ENCODE data around the gene NACAD. TPM values are rescaled to one million over a fixed set of nuclear protein-coding genes. Genes with fewer than 3 reads are reported as not detected.
A peak's percentile ranks its signal among the peaks of the same experiment; 100 is the strongest.

The NACAD gene
- total RNA-seq, 1 experiment from 2014 or later = 0.24 TPM

DNA sequence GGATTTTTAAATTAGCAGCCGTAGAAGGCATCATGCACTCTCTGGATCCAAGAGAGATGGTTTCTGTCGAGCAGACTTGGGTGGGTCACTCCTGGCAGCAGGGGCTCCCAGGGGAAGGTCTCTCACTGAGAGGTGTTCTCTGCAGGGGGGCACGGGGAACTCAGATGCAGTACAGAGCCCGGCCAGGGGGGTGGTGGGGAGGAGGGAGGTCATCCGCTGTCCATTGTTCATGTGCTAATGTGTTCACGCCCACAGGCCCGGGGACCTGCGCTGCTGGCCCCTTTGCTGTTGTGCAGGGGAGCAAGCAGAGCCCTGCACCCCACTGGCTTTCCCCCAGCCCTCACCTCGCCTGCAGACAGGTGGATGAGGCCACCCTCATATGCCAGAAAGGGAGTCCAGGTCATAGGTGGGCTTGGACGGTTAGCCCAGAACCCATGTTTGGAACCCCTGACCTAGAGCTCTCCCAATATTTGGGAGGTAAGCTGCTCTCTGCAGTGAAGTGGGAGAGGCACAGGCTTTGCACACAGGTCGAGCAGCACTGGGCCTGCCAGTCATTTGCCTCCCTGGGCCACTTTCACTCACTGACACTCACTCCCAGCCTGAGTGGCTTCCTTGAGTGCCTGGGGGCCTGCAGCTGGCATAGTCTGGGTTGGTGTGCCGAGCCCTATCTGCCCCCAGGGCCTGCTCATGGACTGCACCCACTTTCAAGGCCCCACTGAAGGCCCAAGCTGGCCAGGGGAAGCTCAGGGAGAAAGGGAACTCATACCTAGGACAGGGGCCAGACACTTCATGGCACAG lies 35.3 kb upstream of the NACAD start:
- no peaks in the 10 kb centered on the region for H3K27me3 ChIP-seq (ENCODE audit: insufficient read depth, low read depth)
- TF ChIP-seq, protein P1, sequence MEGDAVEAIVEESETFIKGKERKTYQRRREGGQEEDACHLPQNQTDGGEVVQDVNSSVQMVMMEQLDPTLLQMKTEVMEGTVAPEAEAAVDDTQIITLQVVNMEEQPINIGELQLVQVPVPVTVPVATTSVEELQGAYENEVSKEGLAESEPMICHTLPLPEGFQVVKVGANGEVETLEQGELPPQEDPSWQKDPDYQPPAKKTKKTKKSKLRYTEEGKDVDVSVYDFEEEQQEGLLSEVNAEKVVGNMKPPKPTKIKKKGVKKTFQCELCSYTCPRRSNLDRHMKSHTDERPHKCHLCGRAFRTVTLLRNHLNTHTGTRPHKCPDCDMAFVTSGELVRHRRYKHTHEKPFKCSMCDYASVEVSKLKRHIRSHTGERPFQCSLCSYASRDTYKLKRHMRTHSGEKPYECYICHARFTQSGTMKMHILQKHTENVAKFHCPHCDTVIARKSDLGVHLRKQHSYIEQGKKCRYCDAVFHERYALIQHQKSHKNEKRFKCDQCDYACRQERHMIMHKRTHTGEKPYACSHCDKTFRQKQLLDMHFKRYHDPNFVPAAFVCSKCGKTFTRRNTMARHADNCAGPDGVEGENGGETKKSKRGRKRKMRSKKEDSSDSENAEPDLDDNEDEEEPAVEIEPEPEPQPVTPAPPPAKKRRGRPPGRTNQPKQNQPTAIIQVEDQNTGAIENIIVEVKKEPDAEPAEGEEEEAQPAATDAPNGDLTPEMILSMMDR (conservative IDR thresholded peaks at IDR 0.05) = no peak
- no peak for TF ChIP-seq EZH2 (IDR thresholded peaks at IDR 0.05; ENCODE audit: low read depth)
- H2AFZ ChIP-seq = no peak overlapping the region
- no peaks in the 10 kb centered on the region for H3K9me3 ChIP-seq (ENCODE audit: insufficient read depth, low read depth)
- H4K20me1 ChIP-seq (ENCODE audit: insufficient read depth) = no peaks in the 10 kb centered on the region
- no peaks in the 10 kb centered on the region for H3K4me1 ChIP-seq (replicated peaks; ENCODE audit: insufficient read depth)
- intact Hi-C loops (cut with micrococcal nuclease; ENCODE audit: unreplicated experiment) = no loop called here
- no peaks in the 10 kb centered on the region for H3F3A ChIP-seq (ENCODE audit: insufficient read depth, low read depth)
- H3K27ac ChIP-seq = no peak overlapping the region
- H3K4me3 ChIP-seq = no peak overlapping the region
- H3K9me2 ChIP-seq (ENCODE audit: insufficient read depth) = no peaks in the 10 kb centered on the region
- no peaks in the 10 kb centered on the region for H3K36me3 ChIP-seq (ENCODE audit: low read depth)
- no peak overlapping the region for H3K4me2 ChIP-seq
- no TSS peak for BruUV-seq (replicated peaks)
- H3K79me2 ChIP-seq (ENCODE audit: low read depth) = no peaks in the 10 kb centered on the region
- ChIA-PET POLR2A (ENCODE audit: unreplicated experiment) (interaction anchor here (0.6 kb wide), 1 partner anchor 124 kb away, joined by 8 read pairs; no protein-coding TSS in a partner anchor), CTCF (no interaction called here)
- DNase-seq = no peak

- Histone ChIP-seq H3K4me3 (no peak overlapping the region), H3K4me1 (replicated peaks; ENCODE audit: insufficient read depth) (no peaks in the 10 kb centered on the region), H2AFZ (peak overlapping the region; percentile 23; the same call in 1 of the 2 replicates), H3K27me3 (ENCODE audit: insufficient read depth, low read depth) (no peaks in the 10 kb centered on the region), H3F3A (ENCODE audit: insufficient read depth, low read depth) (no peaks in the 10 kb centered on the region), H3K79me2 (ENCODE audit: low read depth) (no peaks in the 10 kb centered on the region), H3K27ac (no peak overlapping the region), H4K20me1 (ENCODE audit: insufficient read depth) (no peaks in the 10 kb centered on the region), H3K9me3 (ENCODE audit: insufficient read depth, low read depth) (no peaks in the 10 kb centered on the region), H3K36me3 (ENCODE audit: low read depth) (no peaks in the 10 kb centered on the region), H3K4me2 (no peak overlapping the region), H3K9me2 (ENCODE audit: insufficient read depth) (no peaks in the 10 kb centered on the region)
- TF ChIP-seq, protein P1 (conservative IDR thresholded peaks at IDR 0.05) = no peak
- TF ChIP-seq EZH2 (IDR thresholded peaks at IDR 0.05; ENCODE audit: low read depth) = no peak
- BruUV-seq (replicated peaks) = no TSS peak
- ChIA-PET POLR2A (ENCODE audit: unreplicated experiment) (interaction anchor here (0.6 kb wide), 1 partner anchor 134 kb away, joined by 10 read pairs; no protein-coding TSS in a partner anchor), CTCF (no interaction called here)
- intact Hi-C loops (cut with micrococcal nuclease; ENCODE audit: unreplicated experiment) = no loop called here
- DNase-seq = no peak
Observed at GRCh38 chr7:45122975-45123860, 34.4 kb upstream of the NACAD start.

- CTCF ChIA-PET = no interaction called here
- Histone ChIP-seq H3K9me3 (ENCODE audit: insufficient read depth, low read depth) (no peaks in the 10 kb centered on the region), H3K4me2 (no peak overlapping the region), H3K9me2 (ENCODE audit: insufficient read depth) (no peaks in the 10 kb centered on the region), H3K4me3 (no peak overlapping the region), H3F3A (ENCODE audit: insufficient read depth, low read depth) (no peaks in the 10 kb centered on the region), H3K27ac (no peak overlapping the region), H4K20me1 (ENCODE audit: insufficient read depth) (no peaks in the 10 kb centered on the region), H3K4me1 (replicated peaks; ENCODE audit: insufficient read depth) (no peaks in the 10 kb centered on the region), H2AFZ (no peak overlapping the region), H3K36me3 (ENCODE audit: low read depth) (no peaks in the 10 kb centered on the region), H3K79me2 (ENCODE audit: low read depth) (no peaks in the 10 kb centered on the region), H3K27me3 (ENCODE audit: insufficient read depth, low read depth) (peaks cover 19% of the 10 kb centered on the region)
- no peak for DNase-seq
- BruUV-seq (replicated peaks) = no TSS peak
- POLR2A ChIA-PET (ENCODE audit: unreplicated experiment) = no interaction called here
- intact Hi-C loops (cut with micrococcal nuclease; ENCODE audit: unreplicated experiment) = no loop called here
- no peak for TF ChIP-seq EZH2 (IDR thresholded peaks at IDR 0.05; ENCODE audit: low read depth)
- TF ChIP-seq, protein P1 (conservative IDR thresholded peaks at IDR 0.05) = no peak
Observed at GRCh38 chr7:45119550-45119949, 30.8 kb upstream of the NACAD start.
